ENCODE measurements around the gene SLC36A1.

Gene SLC36A1

DNA sequence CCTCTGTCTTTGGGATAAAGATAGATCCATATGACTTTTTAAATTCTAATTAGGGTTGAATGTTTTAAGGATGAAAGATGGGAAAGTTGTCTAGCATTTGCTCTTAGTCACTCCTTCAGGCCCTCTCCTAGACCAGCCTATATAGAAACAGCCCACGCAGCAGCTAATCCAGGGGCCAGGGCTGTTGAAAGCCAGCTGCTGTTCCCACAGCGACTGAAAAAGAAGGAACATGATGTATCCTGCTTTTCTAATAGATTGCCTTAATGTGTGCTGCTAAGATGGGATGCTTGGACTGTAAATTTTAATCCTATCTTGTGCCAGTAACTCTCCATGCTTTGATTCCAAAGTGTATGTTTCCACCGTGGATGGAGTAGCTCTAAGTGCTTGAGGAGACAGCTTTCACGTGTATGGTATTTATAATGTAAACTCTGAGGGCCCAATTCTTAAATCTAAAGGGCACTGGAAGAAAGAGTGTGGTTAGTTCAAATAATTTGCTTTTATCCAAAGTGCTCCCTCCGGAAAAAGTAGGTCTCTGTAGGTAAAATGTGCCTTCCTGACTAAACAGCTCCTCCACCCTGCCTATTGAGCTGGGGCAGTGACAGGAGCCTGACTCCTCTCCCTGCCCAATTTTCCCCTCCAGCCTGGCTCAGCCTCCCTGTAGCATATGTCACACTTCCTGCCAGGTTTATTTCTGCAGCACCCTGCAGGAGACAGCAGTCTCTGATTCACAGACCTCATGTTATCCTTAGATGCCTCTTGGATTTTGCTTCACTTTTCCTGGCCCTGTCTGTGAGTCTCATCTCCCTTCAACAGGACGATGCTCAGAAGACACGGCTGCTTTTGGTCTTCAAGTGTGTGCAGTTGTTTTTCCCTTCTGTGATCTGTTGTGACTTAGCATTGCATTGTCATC lies 33.2 kb downstream of the SLC36A1 start:
- TF ChIP-seq Cebpa-rat (IDR thresholded peaks at IDR 0.05): no peak
- Histone ChIP-seq H3K27ac (no peak overlapping the region), H3K27me3 (no peaks in the 10 kb centered on the region), H3K4me2 (no peak overlapping the region), H3K4me1 (0 out of 2 replicates have a peak, but pooled peaks cover 4% of the 10 kb centered on the region), H4K20me1 (no peaks in the 10 kb centered on the region), H3K9me3 (no peaks in the 10 kb centered on the region), H3K9ac (no peak overlapping the region), H3K36me3 (peaks cover 30% of the 10 kb centered on the region), H3K4me3 (no peak overlapping the region)

DNA sequence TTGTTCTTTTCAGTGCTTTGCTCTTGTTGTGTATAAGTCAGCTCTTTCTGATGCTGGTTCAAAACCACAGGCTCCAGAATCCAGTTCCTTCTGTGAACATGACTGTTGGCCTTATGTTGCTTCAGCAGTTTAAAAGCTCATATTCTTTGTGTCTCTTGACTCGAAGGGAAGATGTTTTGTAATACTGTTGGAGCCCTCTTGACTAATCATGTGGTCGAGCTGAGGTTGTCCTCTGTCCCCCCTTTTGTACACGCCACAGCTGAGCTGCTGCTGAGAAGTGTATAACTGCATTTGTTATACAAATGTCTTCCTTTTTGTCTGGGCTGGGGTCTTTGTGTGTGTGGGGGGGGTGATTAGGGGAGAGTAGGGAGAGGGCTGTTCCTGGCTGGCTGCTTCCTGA lies 35.8 kb downstream of the SLC36A1 start:
- no peak overlapping the region for H3K4me3 ChIP-seq
- H3K9ac ChIP-seq: no peak overlapping the region
- peaks cover 44% of the 10 kb centered on the region for H3K36me3 ChIP-seq
- no peak overlapping the region for H3K4me2 ChIP-seq
- TF ChIP-seq Cebpa-rat (IDR thresholded peaks at IDR 0.05): no peak
- H3K4me1 ChIP-seq: 0 out of 2 replicates have a peak, but pooled peaks cover 4% of the 10 kb centered on the region
- H4K20me1 ChIP-seq: no peaks in the 10 kb centered on the region
- no peaks in the 10 kb centered on the region for H3K9me3 ChIP-seq
- no peak overlapping the region for H3K27ac ChIP-seq
- H3K27me3 ChIP-seq: no peaks in the 10 kb centered on the region

DNA sequence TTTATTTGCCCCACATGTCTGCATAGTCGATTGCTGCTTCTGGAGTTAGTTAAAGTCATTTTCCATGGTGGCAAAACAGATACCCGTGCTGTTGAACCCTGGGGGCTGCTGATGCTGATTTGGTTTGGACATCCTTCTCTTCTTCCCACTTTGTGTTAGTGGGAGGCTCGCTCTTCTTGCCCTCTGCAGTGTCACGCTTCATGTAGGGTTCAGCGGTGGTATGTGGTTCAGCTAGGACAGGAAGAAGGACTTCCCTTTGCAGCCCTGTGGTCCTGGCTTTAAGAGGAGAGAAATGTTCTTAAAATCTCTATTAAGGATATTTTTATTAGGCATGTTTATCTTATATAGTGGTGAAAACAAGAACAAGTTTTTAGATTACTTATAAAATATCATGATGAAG lies 36.2 kb downstream of the SLC36A1 start:
- no peak overlapping the region for H3K27ac ChIP-seq
- no peak overlapping the region for H3K9ac ChIP-seq
- no peak overlapping the region for H3K4me3 ChIP-seq
- no peaks in the 10 kb centered on the region for H3K27me3 ChIP-seq
- H3K4me1 ChIP-seq: 0 out of 2 replicates have a peak, but pooled peaks cover 4% of the 10 kb centered on the region
- no peak overlapping the region for H3K4me2 ChIP-seq
- H3K36me3 ChIP-seq: peaks cover 47% of the 10 kb centered on the region
- no peaks in the 10 kb centered on the region for H3K9me3 ChIP-seq
- TF ChIP-seq Cebpa-rat (IDR thresholded peaks at IDR 0.05): no peak
- H4K20me1 ChIP-seq: no peaks in the 10 kb centered on the region

DNA sequence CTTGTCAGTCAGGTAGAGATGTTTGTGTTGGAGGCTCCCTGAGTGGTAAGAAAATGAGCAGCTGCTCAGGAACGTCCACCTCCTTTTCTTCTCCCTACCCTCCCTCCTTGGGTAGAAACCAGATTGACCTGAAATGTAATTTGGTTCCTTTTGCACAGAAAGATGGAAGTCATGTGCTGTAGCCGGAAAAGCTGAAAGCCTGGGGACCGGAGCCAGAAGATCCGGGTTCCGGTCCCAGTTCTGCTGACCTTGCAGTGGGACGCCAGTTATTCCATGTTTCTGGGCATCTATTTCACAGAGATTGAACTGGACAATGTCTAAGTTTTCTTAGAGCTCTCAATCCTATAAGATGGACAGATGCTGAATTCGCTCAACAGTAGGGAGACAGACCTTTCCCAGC lies 40.1 kb downstream of the SLC36A1 start:
- Histone ChIP-seq H3K9me3 (no peaks in the 10 kb centered on the region), H3K4me2 (no peak overlapping the region), H3K27me3 (no peaks in the 10 kb centered on the region), H3K9ac (no peak overlapping the region), H3K4me1 (0 out of 2 replicates have a peak, but pooled peaks cover 4% of the 10 kb centered on the region), H4K20me1 (no peaks in the 10 kb centered on the region), H3K36me3 (peaks cover 35% of the 10 kb centered on the region), H3K4me3 (no peak overlapping the region), H3K27ac (no peak overlapping the region)
- no peak for TF ChIP-seq Cebpa-rat (IDR thresholded peaks at IDR 0.05)

DNA sequence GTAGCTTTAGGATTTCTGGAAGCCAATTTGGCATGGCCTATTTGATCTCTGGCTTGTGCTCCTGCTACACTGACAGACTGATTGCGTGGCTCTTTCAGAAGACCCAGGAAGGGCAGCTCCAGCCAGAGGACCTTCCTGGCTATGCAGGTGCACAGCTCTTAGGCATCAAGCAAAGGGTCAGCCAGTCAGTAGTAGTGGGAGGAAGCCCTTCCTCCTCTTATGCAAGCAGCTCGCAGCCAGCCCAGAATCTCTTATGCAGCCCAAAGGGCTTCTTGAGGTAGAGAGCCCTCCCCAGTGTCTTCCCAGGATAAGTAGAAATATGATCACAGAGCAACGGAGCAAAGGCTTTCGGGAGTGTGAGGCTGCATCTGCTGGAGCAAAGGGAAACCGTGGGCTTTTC lies 43.2 kb downstream of the SLC36A1 start:
- Histone ChIP-seq H3K27me3 (no peaks in the 10 kb centered on the region), H3K9me3 (no peaks in the 10 kb centered on the region), H3K4me1 (no peaks in the 10 kb centered on the region), H3K4me3 (no peak overlapping the region), H3K27ac (no peak overlapping the region), H4K20me1 (no peaks in the 10 kb centered on the region), H3K9ac (no peak overlapping the region), H3K4me2 (no peak overlapping the region), H3K36me3 (peaks cover 27% of the 10 kb centered on the region)
- TF ChIP-seq Cebpa-rat (IDR thresholded peaks at IDR 0.05): no peak

DNA sequence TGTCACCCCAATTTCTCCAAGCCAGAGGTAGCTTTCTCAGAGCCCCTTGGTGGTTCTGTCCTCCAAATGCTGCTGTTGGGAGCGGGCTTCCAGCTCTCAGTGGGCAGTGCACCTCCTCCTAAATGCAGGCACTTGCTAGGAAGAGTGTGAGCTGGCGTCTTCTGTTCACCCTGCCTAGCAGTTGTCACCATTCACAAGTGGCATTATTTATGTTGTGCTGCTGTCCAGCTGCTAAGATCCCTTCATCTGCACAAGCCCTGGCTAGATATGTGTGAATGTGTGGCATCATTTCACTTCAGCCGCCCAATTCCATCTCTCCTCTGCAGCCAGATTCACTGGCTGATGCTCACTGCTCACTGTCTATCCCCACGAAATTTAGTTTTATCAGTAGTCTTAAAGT lies 43.7 kb downstream of the SLC36A1 start:
- Histone ChIP-seq H3K4me1 (no peaks in the 10 kb centered on the region), H3K4me2 (no peak overlapping the region)

DNA sequence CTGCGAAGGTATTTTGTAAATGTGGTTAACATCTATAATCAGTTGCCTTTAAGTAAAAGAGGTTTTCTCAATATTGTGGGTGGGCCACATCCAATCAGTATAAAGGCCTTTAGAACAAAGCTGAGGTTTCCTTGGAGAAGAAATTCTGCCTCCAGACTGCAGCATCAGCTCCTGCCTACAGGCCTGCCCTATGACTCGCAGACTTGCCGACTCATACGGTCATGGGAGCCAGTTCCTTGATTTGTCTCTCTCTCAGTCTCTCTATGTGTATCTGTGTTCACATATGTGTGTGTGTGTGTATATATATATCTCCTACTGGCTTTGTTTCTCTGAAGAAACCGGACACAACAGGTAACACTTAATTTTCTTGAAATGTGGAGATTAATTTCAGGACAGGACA lies 45.3 kb downstream of the SLC36A1 start:
- no peak overlapping the region for H3K27ac ChIP-seq

More for the DNA sequence above, 43.7 kb downstream of the SLC36A1 start:
- Histone ChIP-seq H3K9ac (no peak overlapping the region), H3K36me3 (peaks cover 22% of the 10 kb centered on the region), H4K20me1 (no peaks in the 10 kb centered on the region), H3K4me3 (no peak overlapping the region), H3K27ac (no peak overlapping the region), H3K9me3 (no peaks in the 10 kb centered on the region), H3K27me3 (no peaks in the 10 kb centered on the region)
- no peak for TF ChIP-seq Cebpa-rat (IDR thresholded peaks at IDR 0.05)

DNA sequence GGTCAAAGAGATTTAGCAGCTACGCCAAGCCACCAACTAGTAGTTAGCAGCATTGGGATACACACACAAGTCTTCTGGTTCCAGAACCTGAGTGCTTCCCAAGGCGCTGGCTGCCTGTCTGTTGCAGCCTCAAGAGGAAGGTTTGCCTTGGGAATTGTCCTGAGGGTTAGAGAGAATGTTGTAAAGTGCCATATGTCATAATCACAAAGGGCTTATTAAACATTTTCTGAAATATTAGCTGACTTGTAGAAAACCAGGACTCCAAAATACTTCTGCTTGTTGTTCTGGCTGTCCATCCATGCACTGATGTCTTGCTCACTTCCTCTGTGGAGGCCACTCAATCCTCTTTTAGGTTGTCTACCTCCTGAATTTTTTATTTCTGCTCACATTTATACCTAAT lies 46.3 kb downstream of the SLC36A1 start:
- H3K27me3 ChIP-seq: no peaks in the 10 kb centered on the region
- no peak overlapping the region for H3K27ac ChIP-seq

More for the DNA sequence above, 45.3 kb downstream of the SLC36A1 start:
- Histone ChIP-seq H3K4me3 (no peak overlapping the region), H3K9me3 (no peaks in the 10 kb centered on the region), H4K20me1 (no peaks in the 10 kb centered on the region), H3K4me1 (no peaks in the 10 kb centered on the region), H3K27me3 (no peaks in the 10 kb centered on the region), H3K36me3 (peaks cover 10% of the 10 kb centered on the region), H3K9ac (no peak overlapping the region), H3K4me2 (no peak overlapping the region)
- no peak for TF ChIP-seq Cebpa-rat (IDR thresholded peaks at IDR 0.05)

DNA sequence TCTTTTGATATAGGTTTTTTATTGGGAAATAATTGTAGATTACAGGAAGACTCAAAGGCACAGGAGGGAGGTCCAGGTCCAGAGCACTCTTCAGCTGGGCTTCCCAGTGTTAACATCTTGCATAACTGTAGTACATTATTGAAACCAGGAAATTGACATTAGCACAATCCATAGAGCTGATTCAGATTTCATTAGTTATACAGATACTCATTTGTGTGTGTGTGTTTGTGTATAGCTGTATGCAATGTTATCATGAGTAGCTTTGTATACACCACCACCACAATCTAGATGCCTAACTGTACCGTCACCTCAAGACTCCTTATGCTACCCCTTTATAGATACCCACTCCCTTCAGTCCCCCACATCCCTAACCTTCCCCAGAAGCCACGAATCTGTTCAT lies 47.9 kb downstream of the SLC36A1 start:
- Histone ChIP-seq H3K4me2 (no peak overlapping the region), H3K9me3 (no peaks in the 10 kb centered on the region), H4K20me1 (no peaks in the 10 kb centered on the region), H3K27me3 (no peaks in the 10 kb centered on the region), H3K9ac (no peak overlapping the region), H3K36me3 (no peaks in the 10 kb centered on the region), H3K4me3 (no peak overlapping the region), H3K27ac (no peak overlapping the region), H3K4me1 (no peaks in the 10 kb centered on the region)
- no peak for TF ChIP-seq Cebpa-rat (IDR thresholded peaks at IDR 0.05)

More for the DNA sequence above, 46.3 kb downstream of the SLC36A1 start:
- H3K4me1 ChIP-seq: no peaks in the 10 kb centered on the region
- H3K4me3 ChIP-seq: no peak overlapping the region
- 0 out of 2 replicates have a peak, but pooled peaks cover under 1% of the 10 kb centered on the region for H3K36me3 ChIP-seq
- no peak for TF ChIP-seq Cebpa-rat (IDR thresholded peaks at IDR 0.05)
- H4K20me1 ChIP-seq: no peaks in the 10 kb centered on the region
- H3K4me2 ChIP-seq: no peak overlapping the region
- no peaks in the 10 kb centered on the region for H3K9me3 ChIP-seq
- H3K9ac ChIP-seq: no peak overlapping the region

DNA sequence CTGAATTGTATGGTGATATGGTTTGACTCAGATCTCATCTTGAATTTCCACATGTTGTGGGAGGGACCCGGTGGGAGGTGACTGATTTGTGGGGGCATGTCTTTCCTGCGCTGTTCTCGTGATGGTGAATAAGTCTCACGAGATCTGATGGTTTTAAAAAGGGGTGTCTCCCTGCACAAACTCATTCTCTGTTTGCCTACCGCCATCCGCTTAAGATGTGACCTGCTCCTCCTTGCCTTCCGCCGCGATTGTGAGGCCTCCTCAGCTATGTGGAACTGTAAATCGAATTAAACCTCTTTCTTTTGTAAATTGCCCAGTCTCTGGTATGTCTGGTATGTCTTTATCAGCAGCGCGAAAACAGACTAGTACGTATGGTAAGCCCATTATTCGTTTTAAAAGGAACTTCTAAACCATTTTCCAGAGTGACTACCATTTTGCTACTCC lies 48.7 kb downstream of the SLC36A1 start:
- no peak overlapping the region for H3K4me2 ChIP-seq
- H3K4me3 ChIP-seq: no peak overlapping the region
- no peaks in the 10 kb centered on the region for H4K20me1 ChIP-seq

More for the DNA sequence above, 48.7 kb downstream of the SLC36A1 start:
- Histone ChIP-seq H3K4me1 (no peaks in the 10 kb centered on the region), H3K9ac (no peak overlapping the region), H3K27me3 (no peaks in the 10 kb centered on the region), H3K27ac (no peak overlapping the region), H3K36me3 (no peaks in the 10 kb centered on the region), H3K9me3 (no peaks in the 10 kb centered on the region)
- TF ChIP-seq Cebpa-rat (IDR thresholded peaks at IDR 0.05): no peak

All from BLaER1 (cell line).